IMR-90 (cell line): Measurements from ENCODE around the gene GRB10. TPM values are rescaled to one million over a fixed set of nuclear protein-coding genes. Genes with fewer than 3 reads are reported as not detected.

Source experiments
- ATAC-seq: fragments of 200-7000 bp; cut with Tn5 transposase; 2 replicates; pipeline ENCODE4 v1.9.1; 2020; ENCODE audit warnings: low read depth, mild to moderate bottlenecking, moderate library complexity
- BruUV-seq: library from RNA; stranded (reverse); fragments of 400-500 nt; replicated peaks from 2 replicates; lab custom pipeline; 2021; lab: Mats Ljungman, UMichigan
- CTCF ChIA-PET: fragments of 300-600 bp; formaldehyde crosslinking; extraction: SDS; loops from one replicate; lab custom pipeline; 2021; ENCODE audit warnings: antibody characterized with exemption; lab: Yijun Ruan, JAX
- POLR2A ChIA-PET: fragments of 300-600 bp; sonication (Branson Sonifier 250); formaldehyde crosslinking; loops from one replicate; lab custom pipeline; 2022; ENCODE audit warnings: antibody characterized with exemption; ENCODE audit not compliant: unreplicated experiment; lab: Charles Lee
- DNase-seq: peaks from one replicate; pipeline ENCODE4 v3.0.0; 2013
- H2AFZ ChIP-seq: replicated peaks from 2 replicates; pipeline ENCODE3; 2013; ENCODE audit warnings: low read length, mild to moderate bottlenecking; ENCODE audit not compliant: poor library complexity
- H2AK5ac ChIP-seq: 2 replicates; pipeline ENCODE4 v1.6.1; 2013; ENCODE audit warnings: low read depth, low read length, inconsistent platforms
- H2AK9ac ChIP-seq: replicated peaks from 2 replicates; pipeline ENCODE3; 2013; ENCODE audit warnings: mild to moderate bottlenecking, low read depth, low read length, moderate library complexity; ENCODE audit not compliant: poor library complexity
- H2BK120ac ChIP-seq: 2 replicates; pipeline ENCODE4 v1.6.1; 2013; ENCODE audit warnings: low read depth, low read length, inconsistent platforms
- H2BK15ac ChIP-seq: 3 replicates; pipeline ENCODE4 v1.6.1; 2013; ENCODE audit warnings: low read depth, low read length, inconsistent platforms
- H2BK20ac ChIP-seq: 2 replicates; pipeline ENCODE4 v1.6.1; 2013; ENCODE audit warnings: low read depth, mild to moderate bottlenecking, inconsistent platforms, low read length, moderate library complexity
- H2BK5ac ChIP-seq: 2 replicates; pipeline ENCODE4 v1.6.1; 2013; ENCODE audit warnings: mild to moderate bottlenecking, low read depth, low read length, inconsistent platforms; ENCODE audit not compliant: poor library complexity, severe bottlenecking
- H3K14ac ChIP-seq: replicated peaks from 2 replicates; pipeline ENCODE4 v1.6.1; 2013; ENCODE audit warnings: low read depth, low read length, inconsistent platforms
- H3K18ac ChIP-seq: 2 replicates; pipeline ENCODE4 v1.6.1; 2013; ENCODE audit warnings: low read depth, low read length, control low read depth
- H3K23ac ChIP-seq: 2 replicates; pipeline ENCODE4 v1.6.1; 2013; ENCODE audit warnings: low read depth, low read length, inconsistent platforms
- H3K27ac ChIP-seq: 2 replicates; pipeline ENCODE4 v1.5.1; 2013; ENCODE audit warnings: mild to moderate bottlenecking, control low read depth, low read length; ENCODE audit not compliant: insufficient read depth
- H3K27me3 ChIP-seq: 2 replicates; pipeline ENCODE4 v1.6.1; 2013; ENCODE audit warnings: low read length; ENCODE audit not compliant: control insufficient read depth, insufficient read depth
- H3K36me3 ChIP-seq: 2 replicates; pipeline ENCODE4 v1.6.1; 2013; ENCODE audit warnings: low read length, mixed read lengths; ENCODE audit not compliant: control insufficient read depth, insufficient read depth
- H3K4ac ChIP-seq: 2 replicates; pipeline ENCODE4 v1.6.1; 2013; ENCODE audit warnings: low read depth, low read length, inconsistent platforms
- H3K4me1 ChIP-seq: 2 replicates; pipeline ENCODE4 v1.6.1; 2013; ENCODE audit warnings: low read length, mixed read lengths; ENCODE audit not compliant: control insufficient read depth, insufficient read depth
- H3K4me2 ChIP-seq: 2 replicates; pipeline ENCODE4 v1.6.1; 2013; ENCODE audit warnings: low read depth, mild to moderate bottlenecking, control low read depth, low read length, moderate library complexity
- H3K4me3 ChIP-seq: 2 replicates; pipeline ENCODE4 v1.5.1; 2013; ENCODE audit warnings: low read depth, mild to moderate bottlenecking, control low read depth, low read length, moderate library complexity; ENCODE audit not compliant: insufficient read depth
- H3K56ac ChIP-seq: 2 replicates; pipeline ENCODE4 v1.6.1; 2013; ENCODE audit warnings: low read length, inconsistent platforms; ENCODE audit not compliant: insufficient read depth; ENCODE audit errors: extremely low read depth
- H3K79me1 ChIP-seq, 2 experiments: 2 replicates each; pipeline ENCODE4 v1.6.1; 2013; ENCODE audit warnings: low read length in 2 of 2, inconsistent platforms in 1 of 2, low read depth in 1 of 2
- H3K9ac ChIP-seq: 2 replicates; pipeline ENCODE4 v1.6.1; 2013; ENCODE audit warnings: low read depth, low read length, control low read depth
- H3K9me1 ChIP-seq: 2 replicates; pipeline ENCODE4 v1.6.1; 2013; ENCODE audit warnings: low read length, inconsistent platforms; ENCODE audit not compliant: insufficient read depth
- H3K9me3 ChIP-seq: 2 replicates; pipeline ENCODE4 v1.6.1; 2013; ENCODE audit warnings: low read length; ENCODE audit not compliant: control insufficient read depth, insufficient read depth
- H4K20me1 ChIP-seq: 2 replicates; pipeline ENCODE4 v1.6.1; 2013; ENCODE audit warnings: low read length, inconsistent platforms; ENCODE audit not compliant: insufficient read depth
- H4K5ac ChIP-seq: 2 replicates; pipeline ENCODE4 v1.6.1; 2013; ENCODE audit warnings: mild to moderate bottlenecking, low read depth, low read length, control low read depth
- H4K8ac ChIP-seq, 2 experiments: 2 replicates each; pipeline ENCODE4 v1.6.1; 2013; ENCODE audit warnings: low read depth in 2 of 2, low read length in 2 of 2, control low read depth in 1 of 2, inconsistent platforms in 1 of 2
- H4K91ac ChIP-seq: 2 replicates; pipeline ENCODE4 v1.6.1; 2013; ENCODE audit warnings: low read depth, low read length, inconsistent platforms; ENCODE audit not compliant: insufficient read depth
- CEBPB ChIP-seq: IDR thresholded peaks from 2 replicates; pipeline ENCODE4 v1.6.1; 2012; ENCODE audit warnings: low read depth, low read length, improper control_type of control experiment
- CTCF ChIP-seq: conservative IDR thresholded peaks from 2 replicates; pipeline ENCODE4 v1.5.1; 2012; ENCODE audit warnings: mild to moderate bottlenecking, low read depth, low read length, improper control_type of control experiment
- FOS ChIP-seq: fragments of 150-350 bp; IDR thresholded peaks from 2 replicates; pipeline ENCODE4 v1.6.1; 2016; ENCODE audit warnings: low read depth, low read length
- MAFK ChIP-seq: IDR thresholded peaks from 2 replicates; pipeline ENCODE4 v1.6.1; 2012; ENCODE audit warnings: low read depth, low read length, improper control_type of control experiment
- RCOR1 ChIP-seq: IDR thresholded peaks from 2 replicates; pipeline ENCODE4 v1.6.1; 2012; ENCODE audit warnings: mild to moderate bottlenecking, low read length, improper control_type of control experiment; ENCODE audit not compliant: insufficient replicate concordance
- RFX5 ChIP-seq: IDR thresholded peaks from 2 replicates; pipeline ENCODE4 v1.8.0; 2012; ENCODE audit warnings: low read depth, mild to moderate bottlenecking, low read length, moderate library complexity
- USF2 ChIP-seq: fragments of 150-350 bp; IDR thresholded peaks from 2 replicates; pipeline ENCODE4 v1.6.1; 2017; ENCODE audit warnings: mild to moderate bottlenecking, antibody characterized with exemption, low read length, low read depth
- WGBS, 2 experiments: methylation state at CpG; one replicate each; pipeline versions ENCODE4 v1.1.5 to v1.1.7; 2013; ENCODE audit warnings: missing lambda C conversion rate in 2 of 2; ENCODE audit not compliant: insufficient read length in 1 of 2; ENCODE audit errors: extremely low coverage in 2 of 2; 5-methylcytosine and 5-hydroxymethylcytosine counted together
- dilution Hi-C: fragments of 300-500 bp; cut with HindIII; formaldehyde crosslinking; loops from one replicate; pipeline ENCODE4 v1.14.3; 2018; ENCODE audit warnings: low sequenced_read_pairs; ENCODE audit not compliant: unreplicated experiment
- in situ Hi-C: fragments of 300-500 bp; cut with MboI; formaldehyde crosslinking; loops from 3 replicates; pipeline ENCODE4 v1.14.3; 2019; ENCODE audit warnings: low sequenced_read_pairs, inconsistent platforms, mixed read lengths
- intact Hi-C: fragments of 100-400 bp; cut with micrococcal nuclease; formaldehyde crosslinking; loops from 2 replicates; pipeline ENCODE4 v1.10.0; 2022
- polyA plus RNA-seq, 3 experiments: library from polyadenylated mRNA; depleted of rRNA; stranded (reverse); fragments of >200 nt; gene quantifications; 2 replicates each; pipeline ENCODE4 v1.2.3, GENCODE V29; 2012; ENCODE audit warnings: low replicate concordance in 1 of 3
- total RNA-seq: library from RNA; depleted of rRNA; stranded (reverse); fragments of >200 nt; gene quantifications from 2 replicates; pipeline ENCODE4 v1.2.3, GENCODE V29; 2012

GRB10 gene
- total and polyA plus RNA-seq, 2 of the 4 experiments (the other 2 are of a cell fraction) = 6.3 to 15.1 TPM

GRCh38 chr7:50766106-50766848 is 16.4 kb downstream of the GRB10 start:
- Histone ChIP-seq H3K14ac (no peak overlapping the region), H2BK5ac (no peak overlapping the region), H3K9me3 (no peaks in the 10 kb centered on the region), H4K20me1 (peaks cover 68% of the 10 kb centered on the region), H3K4me3 (no peak overlapping the region), H3K27ac (no peak overlapping the region), H3K4ac (no peak overlapping the region), H3K23ac (no peak overlapping the region), H3K56ac (no peak overlapping the region), H3K18ac (no peak overlapping the region), H3K9ac (no peak overlapping the region), H3K4me2 (no peak overlapping the region), H2AK9ac (no peak overlapping the region), H3K36me3 (no peaks in the 10 kb centered on the region; the same call in 1 of the 2 replicates), H3K27me3 (no peaks in the 10 kb centered on the region), H3K9me1 (no peaks in the 10 kb centered on the region; the same call in 1 of the 2 replicates), H2BK120ac (no peak overlapping the region), H2AFZ (no peak overlapping the region), H4K91ac (no peak overlapping the region), H4K8ac (no peak overlapping the region), H2BK20ac (no peak overlapping the region), H2BK15ac (no peak overlapping the region), H3K4me1 (no peaks in the 10 kb centered on the region), H2AK5ac (no peak overlapping the region), H3K79me1 (peaks cover 7 to 61% of the 10 kb centered on the region in 2 experiments), H4K5ac (no peak overlapping the region)
- TF ChIP-seq RCOR1 = no peak
- TF ChIP-seq RFX5 = no peak
- no peak for TF ChIP-seq CTCF
- no peak for TF ChIP-seq FOS
- TF ChIP-seq CEBPB = no peak
- TF ChIP-seq MAFK = no peak
- TF ChIP-seq USF2 = no peak
- ChIA-PET POLR2A (no interaction called here), CTCF (no interaction called here)
- DNase-seq = no peak
- no peak for ATAC-seq
- in situ Hi-C loops (no loop called here), dilution Hi-C loops (no loop called here), intact Hi-C loops (no loop called here)
- no TSS peak for BruUV-seq
- 80% methylated on average over 1 of the region's 5 CpGs; no CpG with 5 or more reads in 1 of the 2 experiments for WGBS, 2 experiments
